Endothelial cell of umbilical vein (primary cell): ENCODE data around the gene PLD1. TPM values are rescaled to one million over a fixed set of nuclear protein-coding genes. Genes with fewer than 3 reads are reported as not detected.

Experiments
- BruUV-seq: library from RNA; stranded (reverse); fragments of 400-500 nt; replicated peaks from 2 replicates; lab custom pipeline; 2021; lab: Mats Ljungman, UMichigan
- CTCF ChIA-PET: fragments of 300-600, 350-600 bp; sonication (Branson Sonifier 250); formaldehyde crosslinking; loops from one replicate; lab custom pipeline; 2021; ENCODE audit warnings: antibody characterized with exemption, inconsistent platforms; lab: Charles Lee
- POLR2A ChIA-PET: fragments of 300-600, 350-600 bp; sonication (Branson Sonifier 250); formaldehyde crosslinking; loops from one replicate; lab custom pipeline; 2021; ENCODE audit warnings: antibody characterized with exemption, inconsistent platforms; lab: Charles Lee
- DNase-seq: peaks from one replicate; pipeline ENCODE4 v3.0.0-alpha.2; 2011; ENCODE audit warnings: low read depth, low spot score
- FAIRE-seq: peaks from 2 replicates; lab custom pipeline; 2011; peaks lifted over from hg19 to GRCh38; lab: Jason Lieb, UNC
- H2AFZ ChIP-seq: 2 replicates; pipeline ENCODE4 v1.6.0; 2012; ENCODE audit warnings: low read depth, low read length, control low read depth, inconsistent platforms
- H3K27ac ChIP-seq: 2 replicates; pipeline ENCODE4 v1.5.1; 2011; ENCODE audit warnings: low read depth, mild to moderate bottlenecking, control low read depth, low read length, moderate library complexity; ENCODE audit not compliant: insufficient read depth
- H3K27me3 ChIP-seq, 2 experiments: 2 replicates each; pipeline versions ENCODE4 v1.6.0 to v1.6.1; 2011; ENCODE audit warnings: low read length in 2 of 2, mixed read lengths in 1 of 2; ENCODE audit not compliant: control insufficient read depth in 2 of 2, insufficient read depth in 2 of 2
- H3K36me3 ChIP-seq, 2 experiments: 2 replicates in 1 of 2; 3 replicates in 1 of 2; pipeline ENCODE4 v1.5.1; 2011; ENCODE audit warnings: low read length in 2 of 2, mild to moderate bottlenecking in 1 of 2, moderate library complexity in 1 of 2; ENCODE audit not compliant: control insufficient read depth in 2 of 2, insufficient read depth in 2 of 2; ENCODE audit errors: extremely low read depth in 1 of 2
- H3K4me1 ChIP-seq: 3 replicates; pipeline ENCODE4 v1.5.1; 2011; ENCODE audit warnings: mild to moderate bottlenecking, low read length; ENCODE audit not compliant: control insufficient read depth, insufficient read depth; ENCODE audit errors: extremely low read depth
- H3K4me2 ChIP-seq: 2 replicates; pipeline ENCODE4 v1.6.1; 2011; ENCODE audit warnings: low read length, control low read depth, mixed read lengths; ENCODE audit not compliant: insufficient read depth
- H3K4me3 ChIP-seq, 3 experiments: fragments of 200-600 bp in 1 of 3; sonication (generic), shearing (Covaris generic) in 1 of 3; replicated peaks in 1 of 3; 2 replicates each; pipeline ENCODE4 v1.5.1; 2011 to 2016; ENCODE audit warnings: control low read depth in 3 of 3, low read length in 3 of 3, mild to moderate bottlenecking in 2 of 3, inconsistent platforms in 1 of 3, low read depth in 1 of 3, moderate library complexity in 1 of 3; ENCODE audit not compliant: insufficient read depth in 1 of 3
- H3K79me2 ChIP-seq: 2 replicates; pipeline ENCODE4 v1.6.0; 2012; ENCODE audit warnings: low read length, inconsistent platforms; ENCODE audit not compliant: control insufficient read depth, insufficient read depth
- H3K9ac ChIP-seq: replicated peaks from 2 replicates; pipeline ENCODE3; 2011; ENCODE audit warnings: low read length, control low read depth; ENCODE audit not compliant: insufficient read depth; ENCODE audit errors: extremely low read depth
- H3K9me1 ChIP-seq: replicated peaks from 3 replicates; pipeline ENCODE4 v1.6.0; 2011; ENCODE audit warnings: mild to moderate bottlenecking, low read length; ENCODE audit not compliant: control insufficient read depth, insufficient read depth; ENCODE audit errors: extremely low read depth
- H3K9me3 ChIP-seq: replicated peaks from 2 replicates; pipeline ENCODE4 v1.5.1; 2012; ENCODE audit warnings: low read length, inconsistent platforms; ENCODE audit not compliant: control insufficient read depth, insufficient read depth
- H4K20me1 ChIP-seq: replicated peaks from 2 replicates; pipeline ENCODE3; 2011; ENCODE audit warnings: mild to moderate bottlenecking, low read length; ENCODE audit not compliant: control insufficient read depth, insufficient read depth; ENCODE audit errors: extremely low read depth
- EZH2 ChIP-seq: IDR thresholded peaks from 2 replicates; pipeline ENCODE4 v1.6.1; 2012; ENCODE audit warnings: borderline replicate concordance, low read depth, mild to moderate bottlenecking, moderate library complexity, low read length, inconsistent platforms; ENCODE audit not compliant: severe bottlenecking
- FOS ChIP-seq: IDR thresholded peaks from 2 replicates; pipeline ENCODE4 v1.6.1; 2011; ENCODE audit warnings: mild to moderate bottlenecking, low read length, moderate library complexity, borderline replicate concordance; ENCODE audit not compliant: insufficient read depth
- GATA2 ChIP-seq: IDR thresholded peaks from 2 replicates; pipeline ENCODE4 v1.7.0; 2011; ENCODE audit warnings: low read depth, mild to moderate bottlenecking, moderate library complexity, mixed read lengths, low read length; ENCODE audit not compliant: insufficient read length, insufficient read depth
- JUN ChIP-seq: IDR thresholded peaks from 2 replicates; pipeline ENCODE4 v1.6.1; 2011; ENCODE audit warnings: borderline replicate concordance, low read depth; ENCODE audit not compliant: insufficient read length, insufficient read depth
- MYC ChIP-seq: IDR thresholded peaks from one replicate; pipeline ENCODE4 v1.6.1; 2011; ENCODE audit warnings: mild to moderate bottlenecking, low read depth, low read length
- POLR2A ChIP-seq: IDR thresholded peaks from 2 replicates; pipeline ENCODE4 v1.6.1; 2012; ENCODE audit warnings: low read depth, mild to moderate bottlenecking, control low read depth, low read length
- POLR2AphosphoS5 ChIP-seq: IDR thresholded peaks from 2 replicates; pipeline ENCODE4 v1.6.1; 2012; ENCODE audit warnings: low read depth, mild to moderate bottlenecking, control low read depth, low read length, moderate library complexity; ENCODE audit not compliant: insufficient read depth
- dilution Hi-C: fragments of 300-500 bp; cut with MboI; formaldehyde crosslinking; loops from one replicate; pipeline ENCODE4 v1.15.0; 2019; ENCODE audit warnings: low sequenced_read_pairs; ENCODE audit not compliant: extremely low pct_ligation_motif_present
- intact Hi-C: fragments of 100-400 bp; cut with micrococcal nuclease; formaldehyde crosslinking; loops from one replicate; pipeline ENCODE4 v1.10.0; 2022
- polyA plus RNA-seq, 4 experiments: library from polyadenylated mRNA; depleted of rRNA in 3 of 4; stranded (reverse) in 3 of 4; unstranded in 1 of 4; fragments of >200 nt; gene quantifications; 2 replicates each; pipeline versions ENCODE4 v1.2.1 to v1.2.3, GENCODE V29; 2011 to 2012; ENCODE audit warnings: missing spikeins in 1 of 4
- total RNA-seq: library from RNA; stranded (reverse); gene quantifications from 2 replicates; pipeline ENCODE4 v1.2.3, GENCODE V29; 2021
- TF ChIP-seq, protein P1 (sequence below), 2 donors: IDR thresholded peaks; 1 replicate in 1 of 2; 2 replicates in 1 of 2; pipeline ENCODE4 v1.5.1; 2011; ENCODE audit warnings: low read length in 2 of 2, mild to moderate bottlenecking in 2 of 2, moderate library complexity in 2 of 2, control low read depth in 1 of 2, inconsistent platforms in 1 of 2, low read depth in 1 of 2; ENCODE audit not compliant: insufficient read depth in 1 of 2; ENCODE audit errors: extremely low read depth in 1 of 2
- TF ChIP-seq, protein P2 (sequence below): IDR thresholded peaks from 2 replicates; pipeline ENCODE4 v1.6.1; 2011; ENCODE audit not compliant: insufficient read depth, insufficient read length

Gene PLD1
- total and polyA plus RNA-seq, 2 donors (not counting 3 experiments of a cell fraction or from before 2014, with no cell fraction given): 42.0 to 108 TPM

DNA sequence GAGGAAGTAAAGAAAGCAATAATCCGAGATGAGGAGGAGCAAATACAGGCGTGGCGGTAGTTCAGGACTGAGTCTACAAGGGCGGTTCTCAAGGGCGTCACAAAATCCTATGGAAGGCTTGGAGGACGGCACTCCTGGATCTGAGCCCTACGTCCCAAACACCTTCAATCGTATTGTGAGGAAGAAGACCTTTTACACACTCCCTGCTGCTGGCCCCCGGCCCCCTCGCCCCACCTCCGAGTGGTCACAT, 747 bp downstream of the PLD1 start:
- H2AFZ ChIP-seq: no peak overlapping the region
- no peaks in the 10 kb centered on the region for H4K20me1 ChIP-seq
- DNase-seq: peak; percentile 85
- intact Hi-C loops (loop anchor here (1.0 kb wide), 1 partner anchor 25 kb away; no protein-coding TSS in a partner anchor), dilution Hi-C loops (no loop called here)
- H3K9me1 ChIP-seq: no peaks in the 10 kb centered on the region
- H3K4me2 ChIP-seq: peak overlapping the region; percentile 89
- BruUV-seq: no TSS peak
- no peaks in the 10 kb centered on the region for H3K9me3 ChIP-seq
- no peak for FAIRE-seq
- peak overlapping the region; percentile 98 for H3K9ac ChIP-seq
- H3K27ac ChIP-seq: peak overlapping the region; percentile 93
- H3K27me3 ChIP-seq: no peaks in the 10 kb centered on the region
- H3K4me1 ChIP-seq: peaks cover 50% of the 10 kb centered on the region
- no peaks in the 10 kb centered on the region for H3K36me3 ChIP-seq
- peaks cover 21% of the 10 kb centered on the region for H3K79me2 ChIP-seq
- CTCF ChIA-PET: interaction anchor here (0.7 to 3.2 kb wide), 6 partner anchors 13 to 196 kb away, joined by 3 to 24 read pairs (median 6); no protein-coding TSS in a partner anchor
- POLR2A ChIA-PET: interaction anchor here (1.7 to 1.9 kb wide), 2 partner anchors 18 to 21 kb away, joined by 6 to 8 read pairs; no protein-coding TSS in a partner anchor
- TF ChIP-seq JUN (no peak), MYC (no peak), FOS (no peak), EZH2 (no peak), POLR2A (peak; percentile 29)
- TF ChIP-seq, protein P1, sequence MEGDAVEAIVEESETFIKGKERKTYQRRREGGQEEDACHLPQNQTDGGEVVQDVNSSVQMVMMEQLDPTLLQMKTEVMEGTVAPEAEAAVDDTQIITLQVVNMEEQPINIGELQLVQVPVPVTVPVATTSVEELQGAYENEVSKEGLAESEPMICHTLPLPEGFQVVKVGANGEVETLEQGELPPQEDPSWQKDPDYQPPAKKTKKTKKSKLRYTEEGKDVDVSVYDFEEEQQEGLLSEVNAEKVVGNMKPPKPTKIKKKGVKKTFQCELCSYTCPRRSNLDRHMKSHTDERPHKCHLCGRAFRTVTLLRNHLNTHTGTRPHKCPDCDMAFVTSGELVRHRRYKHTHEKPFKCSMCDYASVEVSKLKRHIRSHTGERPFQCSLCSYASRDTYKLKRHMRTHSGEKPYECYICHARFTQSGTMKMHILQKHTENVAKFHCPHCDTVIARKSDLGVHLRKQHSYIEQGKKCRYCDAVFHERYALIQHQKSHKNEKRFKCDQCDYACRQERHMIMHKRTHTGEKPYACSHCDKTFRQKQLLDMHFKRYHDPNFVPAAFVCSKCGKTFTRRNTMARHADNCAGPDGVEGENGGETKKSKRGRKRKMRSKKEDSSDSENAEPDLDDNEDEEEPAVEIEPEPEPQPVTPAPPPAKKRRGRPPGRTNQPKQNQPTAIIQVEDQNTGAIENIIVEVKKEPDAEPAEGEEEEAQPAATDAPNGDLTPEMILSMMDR (IDR thresholded peaks at IDR 0.05; ENCODE audit: extremely low read depth in 1 of 2, insufficient read depth in 1 of 2, low read depth in 1 of 2, low read length in 2 of 2): no peak
- peak overlapping the region; percentile 35 to 71 (median 60) for H3K4me3 ChIP-seq

DNA sequence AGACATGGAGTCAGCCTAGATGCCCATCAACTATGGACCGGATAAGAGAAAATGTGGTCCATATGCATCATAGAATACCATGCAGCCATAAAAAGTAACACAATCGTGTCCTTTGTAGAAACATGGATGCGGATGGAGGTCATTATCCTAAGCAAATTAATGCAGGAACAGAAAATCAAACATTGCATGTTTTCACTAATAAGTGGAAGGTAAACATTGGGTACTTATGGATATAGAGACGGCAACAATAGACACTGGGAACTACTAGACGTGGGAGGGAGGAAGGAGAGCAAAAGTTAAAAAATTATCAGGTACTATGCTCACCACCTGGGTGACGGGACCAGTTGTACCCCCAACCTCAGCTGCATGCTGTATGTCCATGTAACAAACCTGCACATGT, 2.5 kb downstream of the PLD1 start:
- FAIRE-seq: no peak
- ChIA-PET POLR2A (no interaction called here), CTCF (interaction anchor here (1.4 to 2.2 kb wide), 2 partner anchors 17 to 35 kb away, joined by 8 to 9 read pairs; no protein-coding TSS in a partner anchor)
- intact Hi-C loops: no loop called here
- Histone ChIP-seq H2AFZ (no peak overlapping the region), H3K9me3 (no peaks in the 10 kb centered on the region), H3K4me2 (no peak overlapping the region), H3K4me1 (peaks cover 67% of the 10 kb centered on the region), H3K9me1 (no peaks in the 10 kb centered on the region), H3K27ac (peak overlapping the region; percentile 97), H4K20me1 (no peaks in the 10 kb centered on the region), H3K9ac (no peak overlapping the region), H3K79me2 (peaks cover 38% of the 10 kb centered on the region), H3K27me3 (no peaks in the 10 kb centered on the region), H3K36me3 (no peaks in the 10 kb centered on the region), H3K4me3 (no peak overlapping the region)
- no peak for DNase-seq
- BruUV-seq: no TSS peak
- TF ChIP-seq, protein P2, sequence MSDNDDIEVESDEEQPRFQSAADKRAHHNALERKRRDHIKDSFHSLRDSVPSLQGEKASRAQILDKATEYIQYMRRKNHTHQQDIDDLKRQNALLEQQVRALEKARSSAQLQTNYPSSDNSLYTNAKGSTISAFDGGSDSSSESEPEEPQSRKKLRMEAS: no peak
- TF ChIP-seq, protein P1 (IDR thresholded peaks at IDR 0.05; ENCODE audit: extremely low read depth in 1 of 2, insufficient read depth in 1 of 2, low read depth in 1 of 2, low read length in 2 of 2): no peak
- TF ChIP-seq JUN (no peak), POLR2A (no peak), MYC (no peak), POLR2AphosphoS5 (no peak), GATA2 (no peak)
- dilution Hi-C loops: no loop called here
